Testis (tissue), 2 donors: ENCODE data around the gene ATP5MC2.

Experiments used
- CTCF ChIP-seq, 3 experiments: fragments of 450-650 bp in 2 of 3; fragments of 200-600 bp in 1 of 3; sonication (generic) in 1 of 3; IDR thresholded peaks; one replicate each; pipeline ENCODE4 v1.5.1; 2016 to 2019; ENCODE audit warnings: antibody characterized with exemption in 3 of 3, mild to moderate bottlenecking in 2 of 3, moderate library complexity in 1 of 3
- POLR2A ChIP-seq: fragments of 450-650 bp; IDR thresholded peaks from one replicate; pipeline ENCODE4 v1.6.1; 2017; ENCODE audit warnings: antibody characterized with exemption, mild to moderate bottlenecking, moderate library complexity

GRCh38 chr12:53676656-53677015 lies 753 bp upstream of the ATP5MC2 start:
- TF ChIP-seq CTCF (IDR thresholded peaks at IDR 0.05) (no peak), POLR2A (no peak)
